H1 (cell line): ENCODE measurements around the gene CCDC184. TPM values are rescaled to one million over a fixed set of nuclear protein-coding genes. Genes with fewer than 3 reads are reported as not detected.

ENCODE experiments used
- CTCF ChIA-PET: fragments of 300-600 bp; sonication (Branson Sonifier 250); formaldehyde crosslinking; loops from one replicate; lab custom pipeline; 2021; ENCODE audit not compliant: partially characterized antibody; lab: Charles Lee
- POLR2A ChIA-PET: fragments of 300-600 bp; sonication (Branson Sonifier 250); formaldehyde crosslinking; loops from one replicate; lab custom pipeline; 2021; ENCODE audit warnings: inconsistent platforms; ENCODE audit not compliant: partially characterized antibody; lab: Charles Lee
- DNase-seq, 2 experiments: peaks; one replicate each; pipeline versions ENCODE4 v3.0.0 to v3.0.0-alpha.2; 2010 to 2022; ENCODE audit warnings: low spot score in 2 of 2, low read depth in 1 of 2, mixed read lengths in 1 of 2
- FAIRE-seq: peaks from 2 replicates; lab custom pipeline; 2011; peaks lifted over from hg19 to GRCh38; lab: Jason Lieb, UNC
- H2AFZ ChIP-seq: 2 replicates; pipeline ENCODE4 v1.8.1; 2012; ENCODE audit warnings: low read length, inconsistent platforms
- H2AK5ac ChIP-seq: 2 replicates; pipeline ENCODE4 v1.6.1; 2013; ENCODE audit warnings: low read depth, low read length
- H2BK120ac ChIP-seq: replicated peaks from 2 replicates; pipeline ENCODE3; 2013; ENCODE audit warnings: low read depth, low read length, inconsistent platforms
- H2BK12ac ChIP-seq: 2 replicates; pipeline ENCODE4 v1.6.1; 2013; ENCODE audit warnings: low read depth, low read length
- H2BK15ac ChIP-seq: 2 replicates; pipeline ENCODE4 v1.6.1; 2013; ENCODE audit warnings: low read length
- H2BK20ac ChIP-seq: 2 replicates; pipeline ENCODE4 v1.6.1; 2013; ENCODE audit warnings: low read length
- H2BK5ac ChIP-seq: 2 replicates; pipeline ENCODE4 v1.6.1; 2013; ENCODE audit warnings: low read depth, low read length
- H3K14ac ChIP-seq: 2 replicates; pipeline ENCODE4 v1.6.1; 2013; ENCODE audit warnings: inconsistent platforms; ENCODE audit not compliant: insufficient read length
- H3K18ac ChIP-seq: 2 replicates; pipeline ENCODE4 v1.6.1; 2013; ENCODE audit warnings: low read length; ENCODE audit errors: extremely low read depth
- H3K23ac ChIP-seq: 2 replicates; pipeline ENCODE4 v1.6.1; 2013; ENCODE audit warnings: inconsistent platforms; ENCODE audit not compliant: insufficient read length
- H3K23me2 ChIP-seq: 2 replicates; pipeline ENCODE4 v1.6.1; 2013; ENCODE audit warnings: low read depth, low read length
- H3K27ac ChIP-seq: 2 replicates; pipeline ENCODE4 v1.6.1; 2011; ENCODE audit warnings: low read depth, low read length, inconsistent platforms
- H3K27me3 ChIP-seq, 4 experiments: replicated peaks in 1 of 4; 1 replicate in 1 of 4; 2 replicates in 3 of 4; pipeline versions ENCODE4 v1.6.1 to v1.8.1; 2011 to 2013; ENCODE audit warnings: low read length in 3 of 4, mild to moderate bottlenecking in 3 of 4, inconsistent platforms in 2 of 4, mixed read lengths in 2 of 4, moderate library complexity in 1 of 4; ENCODE audit not compliant: control insufficient read depth in 3 of 4, insufficient read depth in 3 of 4; ENCODE audit errors: extremely low read depth in 1 of 4
- H3K36me3 ChIP-seq, 4 experiments: 2 replicates each; pipeline versions ENCODE4 v1.6.1 to v1.8.1; 2011 to 2013; ENCODE audit warnings: mild to moderate bottlenecking in 4 of 4, low read length in 3 of 4, moderate library complexity in 2 of 4, control low read depth in 1 of 4, inconsistent platforms in 1 of 4; ENCODE audit not compliant: insufficient read depth in 4 of 4, control insufficient read depth in 2 of 4
- H3K4ac ChIP-seq: replicated peaks from 2 replicates; pipeline ENCODE3; 2013; ENCODE audit warnings: low read length, low read depth, mixed read lengths, inconsistent platforms; ENCODE audit not compliant: insufficient read length
- H3K4me1 ChIP-seq, 4 experiments: replicated peaks in 1 of 4; 1 replicate in 1 of 4; 2 replicates in 3 of 4; pipeline versions ENCODE4 v1.6.1 to v1.8.1; 2011 to 2013; ENCODE audit warnings: low read length in 3 of 4, inconsistent platforms in 2 of 4, mixed read lengths in 1 of 4; ENCODE audit not compliant: insufficient read depth in 4 of 4, control insufficient read depth in 3 of 4
- H3K4me2 ChIP-seq, 2 experiments: 2 replicates each; pipeline versions ENCODE4 v1.6.1 to v1.8.1; 2011 to 2013; ENCODE audit warnings: low read depth in 2 of 2, low read length in 2 of 2, control low read depth in 1 of 2, inconsistent platforms in 1 of 2, mild to moderate bottlenecking in 1 of 2; ENCODE audit not compliant: insufficient read depth in 1 of 2
- H3K4me3 ChIP-seq, 4 experiments: fragments of 200-600, 300-600 bp in 1 of 4; sonication (generic), shearing (Covaris generic), sonication (Bioruptor Twin) in 1 of 4; 2 replicates each; pipeline versions ENCODE4 v1.5.1 to v1.8.1; 2011 to 2016; ENCODE audit warnings: low read length in 4 of 4, low read depth in 3 of 4, control low read depth in 2 of 4, inconsistent platforms in 2 of 4, mild to moderate bottlenecking in 2 of 4, mixed read lengths in 1 of 4, moderate library complexity in 1 of 4; ENCODE audit not compliant: insufficient read depth in 2 of 4; ENCODE audit errors: extremely low read depth in 1 of 4
- H3K56ac ChIP-seq: replicated peaks from 2 replicates; pipeline ENCODE3; 2013; ENCODE audit warnings: low read depth, mild to moderate bottlenecking, mixed read lengths, low read length, inconsistent platforms; ENCODE audit not compliant: insufficient read length
- H3K79me1 ChIP-seq: 2 replicates; pipeline ENCODE4 v1.6.1; 2013; ENCODE audit warnings: low read depth, low read length, control low read depth
- H3K79me2 ChIP-seq, 2 experiments: 2 replicates each; pipeline versions ENCODE4 v1.6.1 to v1.8.1; 2012 to 2013; ENCODE audit warnings: low read length in 2 of 2, mild to moderate bottlenecking in 2 of 2, inconsistent platforms in 1 of 2; ENCODE audit not compliant: insufficient read depth in 2 of 2, control insufficient read depth in 1 of 2
- H3K9ac ChIP-seq, 4 experiments: replicated peaks in 1 of 4; 1 replicate in 1 of 4; 2 replicates in 3 of 4; pipeline versions ENCODE4 v1.6.1 to v1.8.1; 2011 to 2013; ENCODE audit warnings: low read depth in 3 of 4, low read length in 3 of 4, control low read depth in 2 of 4, mild to moderate bottlenecking in 2 of 4, moderate library complexity in 2 of 4, inconsistent platforms in 1 of 4; ENCODE audit errors: extremely low read depth in 1 of 4
- H3K9me3 ChIP-seq, 2 experiments: 2 replicates each; pipeline versions ENCODE4 v1.6.1 to v1.8.1; 2012 to 2013; ENCODE audit warnings: mild to moderate bottlenecking in 2 of 2, moderate library complexity in 2 of 2, control low read depth in 1 of 2, inconsistent platforms in 1 of 2, low read depth in 1 of 2, low read length in 1 of 2, mixed read lengths in 1 of 2; ENCODE audit not compliant: insufficient read depth in 2 of 2
- H4K20me1 ChIP-seq, 2 experiments: replicated peaks in 1 of 2; 2 replicates each; pipeline versions ENCODE3 to v1.8.1; 2011 to 2013; ENCODE audit warnings: inconsistent platforms in 2 of 2, low read length in 2 of 2, mild to moderate bottlenecking in 1 of 2; ENCODE audit not compliant: insufficient read depth in 2 of 2, control insufficient read depth in 1 of 2
- H4K5ac ChIP-seq: 2 replicates; pipeline ENCODE4 v1.6.1; 2013; ENCODE audit warnings: low read length, low read depth, mixed read lengths, inconsistent platforms; ENCODE audit not compliant: insufficient read length
- H4K8ac ChIP-seq: 2 replicates; pipeline ENCODE4 v1.8.0; 2013; ENCODE audit warnings: mild to moderate bottlenecking, moderate library complexity, low read length, inconsistent platforms; ENCODE audit not compliant: insufficient read depth; ENCODE audit errors: extremely low read depth
- H4K91ac ChIP-seq: replicated peaks from 2 replicates; pipeline ENCODE3; 2013; ENCODE audit warnings: low read length, mixed read lengths, inconsistent platforms; ENCODE audit not compliant: insufficient read length
- CBX5 ChIP-seq: fragments of 300-800, 300-1000 bp; sonication (generic); IDR thresholded peaks from 2 replicates; pipeline ENCODE4 v1.7.1; 2016; ENCODE audit warnings: antibody characterized with exemption, low read length, low read depth
- SIN3A ChIP-seq, 2 experiments: IDR thresholded peaks in 1 of 2; conservative IDR thresholded peaks in 1 of 2; 2 replicates each; pipeline ENCODE4 v1.6.1; 2011 to 2012; ENCODE audit warnings: low read length in 2 of 2, improper control_type of control experiment in 1 of 2, low read depth in 1 of 2, mild to moderate bottlenecking in 1 of 2
- WGBS, 2 experiments: shearing (Covaris generic) in 1 of 2; methylation state at CpG; one replicate each; pipeline versions ENCODE4 v1.1.6 to v1.1.7; 2013 to 2015; ENCODE audit warnings: low lambda C conversion rate in 2 of 2, mixed read lengths in 2 of 2, inconsistent platforms in 1 of 2, low coverage in 1 of 2, missing lambda C conversion rate in 1 of 2; ENCODE audit not compliant: insufficient replicate concordance in 2 of 2, insufficient coverage in 1 of 2, insufficient read length in 1 of 2; ENCODE audit errors: extremely low coverage in 1 of 2, missing lambda C conversion rate in 1 of 2; 5-methylcytosine and 5-hydroxymethylcytosine counted together
- polyA plus RNA-seq, 7 experiments: library from polyadenylated mRNA; depleted of rRNA in 3 of 7; stranded (reverse) in 5 of 7; unstranded in 2 of 7; fragments of >200 nt in 5 of 7; fragments of 200-250 nt in 2 of 7; gene quantifications; 1 replicate in 5 of 7; 2 replicates in 1 of 7; 4 replicates in 1 of 7; pipeline versions ENCODE4 v1.2.1 to v1.2.3, GENCODE V29; 2011 to 2013; ENCODE audit warnings: missing spikeins in 2 of 7, mixed read lengths in 2 of 7
- total RNA-seq: library from RNA; stranded (reverse); fragmentation: NEBNext Ultra II Directional; extraction: Animal tissue kit (Norgen Biotek cat#: 25700); gene quantifications from 2 replicates; pipeline ENCODE4 v1.2.1, GENCODE V29; 2021

CCDC184 gene
- total and polyA plus RNA-seq, 2 of the 8 experiments (the other 6 are each of a cell fraction or from before 2014, with no cell fraction given) = 2.2 to 3.0 TPM

DNA sequence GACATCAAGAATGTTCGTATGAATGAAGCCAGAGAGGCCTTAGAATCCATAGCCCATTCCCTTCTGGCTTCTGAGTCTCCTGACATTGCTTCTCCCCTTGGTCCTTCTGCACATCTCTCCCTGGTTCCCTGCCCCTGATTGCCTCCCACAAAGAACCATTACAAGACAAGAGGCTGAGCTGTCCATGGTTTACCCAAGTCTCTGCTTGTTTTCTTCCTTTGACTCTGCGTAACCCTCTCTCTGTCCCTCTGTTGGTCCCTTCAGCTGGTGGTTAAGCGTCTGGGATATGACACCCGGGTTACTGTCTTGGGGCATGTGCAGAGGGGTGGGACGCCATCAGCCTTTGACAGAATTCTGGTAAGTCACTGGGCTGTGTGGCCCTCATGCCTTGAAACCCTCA is 48.4 kb upstream of the CCDC184 start:
- Histone ChIP-seq H3K14ac (no peak overlapping the region), H3K36me3 (peaks cover 27 to 81% (median 65%) of the 10 kb centered on the region in 4 experiments), H3K4me2 (no peak overlapping the region), H3K4me1 (no peaks in the 10 kb centered on the region), H2BK120ac (no peak overlapping the region), H4K8ac (no peak overlapping the region), H3K27me3 (no peaks in the 10 kb centered on the region), H3K9ac (no peak overlapping the region; a peak in 1 of 7 replicates), H3K23ac (no peak overlapping the region), H2BK20ac (no peak overlapping the region), H3K79me1 (no peaks in the 10 kb centered on the region; the same call in 1 of the 2 replicates), H4K91ac (no peak overlapping the region), H2BK15ac (no peak overlapping the region), H2AK5ac (no peak overlapping the region), H3K27ac (no peak overlapping the region), H4K5ac (no peak overlapping the region), H3K9me3 (no peaks in the 10 kb centered on the region), H2BK5ac (no peak overlapping the region), H3K4ac (no peak overlapping the region), H3K79me2 (no peaks in the 10 kb centered on the region), H4K20me1 (peaks cover 0 to 2% of the 10 kb centered on the region in 2 experiments), H2AFZ (no peak overlapping the region), H3K18ac (no peak overlapping the region), H3K23me2 (no peaks in the 10 kb centered on the region), H3K4me3 (no peak overlapping the region), H2BK12ac (no peak overlapping the region), H3K56ac (no peak overlapping the region)
- CTCF ChIA-PET = interaction anchor here (1.1 to 2.1 kb wide), 3 partner anchors 13 to 15 kb away, joined by 3 to 4 read pairs (median 3); no protein-coding TSS in a partner anchor
- FAIRE-seq (no peak), DNase-seq (no peak)
- POLR2A ChIA-PET = no interaction called here
- TF ChIP-seq CBX5 (no peak), SIN3A (conservative IDR thresholded peaks at IDR 0.05 in 1 of 2, IDR thresholded peaks at IDR 0.05 in 1 of 2; ENCODE audit: low read depth in 1 of 2, low read length in 2 of 2) (no peak)
- 84% methylated on average over 5 of the region's 5 CpGs; no CpG with 5 or more reads in 1 of the 2 experiments for WGBS, 2 experiments
